Hindlimb muscle (tissue), 1 donor: ENCODE data around the gene ZNF554. TPM values are rescaled to one million over a fixed set of nuclear protein-coding genes. Genes with fewer than 3 reads are reported as not detected.
"Not testable (repeated sequence)": the region's sequence is repeated elsewhere in the genome, so short reads cannot be mapped to it uniquely, and the experiment has no call there.

Experiments
- DNase-seq: peaks from one replicate; pipeline ENCODE4 v3.0.0-alpha.2; 2013
- polyA plus RNA-seq: library from polyadenylated mRNA; unstranded; fragments of 120-200 nt; gene quantifications from one replicate; pipeline ENCODE4 v1.2.1, GENCODE V29; 2013; ENCODE audit not compliant: insufficient read length

The ZNF554 gene
- polyA plus RNA-seq, 1 donor: 7.2 TPM

- no peak for DNase-seq
Observed at GRCh38 chr19:2808129-2808941, 11.3 kb upstream of the ZNF554 start.

- DNase-seq: no peak
Observed at GRCh38 chr19:2809387-2810140, 10.1 kb upstream of the ZNF554 start.

- no peak for DNase-seq
Observed at GRCh38 chr19:2810141-2811091, 9.3 kb upstream of the ZNF554 start.

GRCh38 chr19:2811221-2811722, 8.4 kb upstream of the ZNF554 start:
- DNase-seq: no peak

GRCh38 chr19:2811735-2812413, 7.8 kb upstream of the ZNF554 start:
- no peak for DNase-seq

GRCh38 chr19:2812414-2813234, 7.0 kb upstream of the ZNF554 start:
- no peak for DNase-seq

- no peak for DNase-seq
Observed at GRCh38 chr19:2813235-2814160, 6.2 kb upstream of the ZNF554 start.

- no peak for DNase-seq
Observed at GRCh38 chr19:2814426-2814825, 5.2 kb upstream of the ZNF554 start.

GRCh38 chr19:2815191-2815614, 4.5 kb upstream of the ZNF554 start:
- DNase-seq: no peak

GRCh38 chr19:2815923-2816322, 3.7 kb upstream of the ZNF554 start:
- no peak for DNase-seq

- no peak for DNase-seq
Observed at GRCh38 chr19:2816641-2817040, 3.0 kb upstream of the ZNF554 start.

GRCh38 chr19:2817237-2817829, 2.3 kb upstream of the ZNF554 start:
- DNase-seq: not testable (repeated sequence)

- no peak for DNase-seq
Observed at GRCh38 chr19:2820112-2820702, 539 bp downstream of the ZNF554 start.

GRCh38 chr19:2822846-2823245, 3.2 kb downstream of the ZNF554 start:
- DNase-seq: no peak

- no peak for DNase-seq
Observed at GRCh38 chr19:2823646-2824045, 4.0 kb downstream of the ZNF554 start.

GRCh38 chr19:2824129-2824528, 4.5 kb downstream of the ZNF554 start:
- no peak for DNase-seq

- no peak for DNase-seq
Observed at GRCh38 chr19:2827022-2827421, 7.4 kb downstream of the ZNF554 start.

GRCh38 chr19:2827840-2828489, 8.3 kb downstream of the ZNF554 start:
- DNase-seq: no peak
